Keratinocyte (primary cell): Measurements from ENCODE around the gene DET1. TPM values are rescaled to one million over a fixed set of nuclear protein-coding genes. Genes with fewer than 3 reads are reported as not detected.

ENCODE experiments used
- DNase-seq: peaks from one replicate; pipeline ENCODE4 v3.0.0-alpha.2; 2011; ENCODE audit warnings: low read depth, missing footprints, low spot score
- FAIRE-seq: peaks from 2 replicates; lab custom pipeline; 2011; peaks lifted over from hg19 to GRCh38; lab: Jason Lieb, UNC
- H2AFZ ChIP-seq: 2 replicates; pipeline ENCODE4 v1.6.0; 2012; ENCODE audit warnings: low read length, control low read depth, inconsistent platforms; ENCODE audit not compliant: control insufficient read depth
- H3K27ac ChIP-seq: 2 replicates; pipeline ENCODE4 v1.5.1; 2011; ENCODE audit warnings: low read length; ENCODE audit not compliant: control insufficient read depth, insufficient read depth
- H3K27me3 ChIP-seq: 3 replicates; pipeline ENCODE4 v1.6.0; 2011; ENCODE audit warnings: low read length; ENCODE audit not compliant: control insufficient read depth, insufficient read depth; ENCODE audit errors: extremely low read depth
- H3K36me3 ChIP-seq, 2 experiments: 2 replicates in 1 of 2; 3 replicates in 1 of 2; pipeline ENCODE4 v1.5.1; 2011; ENCODE audit warnings: low read length in 2 of 2, mild to moderate bottlenecking in 1 of 2; ENCODE audit not compliant: control insufficient read depth in 2 of 2, insufficient read depth in 2 of 2; ENCODE audit errors: extremely low read depth in 1 of 2
- H3K4me1 ChIP-seq: 3 replicates; pipeline ENCODE4 v1.5.1; 2011; ENCODE audit warnings: low read length; ENCODE audit not compliant: control insufficient read depth, insufficient read depth; ENCODE audit errors: extremely low read depth
- H3K4me2 ChIP-seq: 3 replicates; pipeline ENCODE4 v1.6.0; 2011; ENCODE audit warnings: low read depth, low read length; ENCODE audit not compliant: control insufficient read depth, insufficient read depth; ENCODE audit errors: extremely low read depth
- H3K4me3 ChIP-seq, 3 experiments: fragments of 200-600 bp in 1 of 3; sonication (generic) in 1 of 3; 2 replicates in 2 of 3; 3 replicates in 1 of 3; pipeline ENCODE4 v1.5.1; 2011 to 2016; ENCODE audit warnings: low read length in 3 of 3, mild to moderate bottlenecking in 3 of 3, control low read depth in 2 of 3, inconsistent platforms in 1 of 3, low read depth in 1 of 3, mixed read lengths in 1 of 3, mixed run types in 1 of 3, moderate library complexity in 1 of 3; ENCODE audit not compliant: control insufficient read depth in 2 of 3, insufficient read depth in 2 of 3; ENCODE audit errors: extremely low read depth in 1 of 3
- H3K79me2 ChIP-seq: 2 replicates; pipeline ENCODE4 v1.6.0; 2012; ENCODE audit warnings: low read length; ENCODE audit not compliant: control insufficient read depth, insufficient read depth
- H3K9ac ChIP-seq: 3 replicates; pipeline ENCODE4 v1.6.0; 2011; ENCODE audit warnings: low read length; ENCODE audit not compliant: control insufficient read depth, insufficient read depth; ENCODE audit errors: extremely low read depth
- H3K9me1 ChIP-seq: 3 replicates; pipeline ENCODE4 v1.6.0; 2011; ENCODE audit warnings: low read length; ENCODE audit not compliant: control insufficient read depth, insufficient read depth; ENCODE audit errors: extremely low read depth
- H3K9me3 ChIP-seq: 2 replicates; pipeline ENCODE4 v1.5.1; 2012; ENCODE audit warnings: low read depth, low read length; ENCODE audit not compliant: control insufficient read depth
- H4K20me1 ChIP-seq: 3 replicates; pipeline ENCODE4 v1.6.0; 2011; ENCODE audit warnings: low read length; ENCODE audit not compliant: control insufficient read depth, insufficient read depth; ENCODE audit errors: extremely low read depth
- CTCF ChIP-seq, 3 experiments: IDR thresholded peaks in 1 of 3; conservative IDR thresholded peaks in 1 of 3; optimal IDR thresholded peaks in 1 of 3; 2 replicates in 2 of 3; 3 replicates in 1 of 3; pipeline versions ENCODE3 to v1.5.1; 2011; ENCODE audit warnings: low read length in 3 of 3, mild to moderate bottlenecking in 3 of 3, moderate library complexity in 2 of 3, control low read depth in 1 of 3, inconsistent platforms in 1 of 3; ENCODE audit not compliant: insufficient read depth in 2 of 3; ENCODE audit errors: extremely low read depth in 1 of 3
- EZH2 ChIP-seq: IDR thresholded peaks from one replicate; pipeline ENCODE4 v1.6.1; 2012; ENCODE audit warnings: inconsistent platforms, mild to moderate bottlenecking, low read length, moderate library complexity
- dilution Hi-C: fragments of 300-500 bp; cut with MboI; formaldehyde crosslinking; loops from one replicate; pipeline ENCODE4 v1.7.0; 2020; ENCODE audit warnings: low sequenced_read_pairs; ENCODE audit not compliant: extremely low pct_ligation_motif_present
- polyA plus RNA-seq, 5 experiments: library from polyadenylated mRNA; depleted of rRNA in 3 of 5; stranded (reverse) in 3 of 5; stranded (forward) in 1 of 5; unstranded in 1 of 5; fragments of >200 nt; gene quantifications; 1 replicate in 1 of 5; 2 replicates in 3 of 5; 3 replicates in 1 of 5; pipeline versions ENCODE4 v1.2.1 to v1.2.3, GENCODE V29; 2011 to 2012; ENCODE audit warnings: missing spikeins in 2 of 5, low read depth in 1 of 5, low replicate concordance in 1 of 5

The DET1 gene
- polyA plus RNA-seq, 1 donor (not counting 4 experiments of a cell fraction or from before 2014, with no cell fraction given): 1.1 TPM

- peaks cover 8% of the 10 kb centered on the region for H3K4me1 ChIP-seq
- no peak overlapping the region for H2AFZ ChIP-seq
- no peaks in the 10 kb centered on the region for H3K9me3 ChIP-seq
- no peaks in the 10 kb centered on the region for H4K20me1 ChIP-seq
- TF ChIP-seq CTCF (optimal IDR thresholded peaks at IDR 0.05 in 1 of 3, IDR thresholded peaks at IDR 0.05 in 1 of 3, conservative IDR thresholded peaks at IDR 0.05 in 1 of 3; ENCODE audit: extremely low read depth in 1 of 3, insufficient read depth in 2 of 3, low read length in 3 of 3) (no peak), EZH2 (no peak)
- H3K27me3 ChIP-seq: no peaks in the 10 kb centered on the region
- no peak for DNase-seq
- H3K4me3 ChIP-seq: no peak overlapping the region
- H3K36me3 ChIP-seq: no peaks in the 10 kb centered on the region
- H3K9ac ChIP-seq: no peak overlapping the region
- H3K9me1 ChIP-seq: no peaks in the 10 kb centered on the region
- no peak for FAIRE-seq
- H3K79me2 ChIP-seq: no peaks in the 10 kb centered on the region
- dilution Hi-C loops: no loop called here
- no peak overlapping the region for H3K4me2 ChIP-seq
- no peak overlapping the region for H3K27ac ChIP-seq
These were observed 44.3 kb upstream of the DET1 start for GRCh38 chr15:88590759-88591158.

GRCh38 chr15:88586401-88587162 lies 40.1 kb upstream of the DET1 start:
- dilution Hi-C loops: no loop called here
- H2AFZ ChIP-seq: no peak overlapping the region
- no peaks in the 10 kb centered on the region for H3K79me2 ChIP-seq
- no peak overlapping the region for H3K9ac ChIP-seq
- no peak overlapping the region for H3K4me2 ChIP-seq
- H3K9me3 ChIP-seq: no peaks in the 10 kb centered on the region
- DNase-seq: no peak
- FAIRE-seq: peak; percentile 87
- H3K9me1 ChIP-seq: no peaks in the 10 kb centered on the region
- H4K20me1 ChIP-seq: no peaks in the 10 kb centered on the region
- no peak for TF ChIP-seq EZH2
- no peak for TF ChIP-seq CTCF (optimal IDR thresholded peaks at IDR 0.05 in 1 of 3, IDR thresholded peaks at IDR 0.05 in 1 of 3, conservative IDR thresholded peaks at IDR 0.05 in 1 of 3; ENCODE audit: extremely low read depth in 1 of 3, insufficient read depth in 2 of 3, low read length in 3 of 3)
- H3K4me3 ChIP-seq: no peak overlapping the region
- H3K27ac ChIP-seq: no peak overlapping the region
- H3K36me3 ChIP-seq: no peaks in the 10 kb centered on the region
- H3K27me3 ChIP-seq: no peaks in the 10 kb centered on the region
- peaks cover 5% of the 10 kb centered on the region for H3K4me1 ChIP-seq
